HG02571 (cell line): ENCODE results near the gene CERS2.

Experiments used
- ATAC-seq: cut with Tn5 transposase; IDR thresholded peaks from one replicate; pipeline ENCODE4 v1.9.1; 2021; ENCODE audit warnings: mild to moderate bottlenecking, moderate library complexity; ENCODE audit not compliant: unreplicated experiment

CERS2 gene

GRCh38 chr1:150922519-150922975, 52.1 kb downstream of the CERS2 start:
- ATAC-seq = peak; percentile 43

- ATAC-seq = no peak
Measured at GRCh38 chr1:150917387-150917786, 57.2 kb downstream of the CERS2 start.
